ENCODE data around the gene AGO1.

The AGO1 gene

DNA sequence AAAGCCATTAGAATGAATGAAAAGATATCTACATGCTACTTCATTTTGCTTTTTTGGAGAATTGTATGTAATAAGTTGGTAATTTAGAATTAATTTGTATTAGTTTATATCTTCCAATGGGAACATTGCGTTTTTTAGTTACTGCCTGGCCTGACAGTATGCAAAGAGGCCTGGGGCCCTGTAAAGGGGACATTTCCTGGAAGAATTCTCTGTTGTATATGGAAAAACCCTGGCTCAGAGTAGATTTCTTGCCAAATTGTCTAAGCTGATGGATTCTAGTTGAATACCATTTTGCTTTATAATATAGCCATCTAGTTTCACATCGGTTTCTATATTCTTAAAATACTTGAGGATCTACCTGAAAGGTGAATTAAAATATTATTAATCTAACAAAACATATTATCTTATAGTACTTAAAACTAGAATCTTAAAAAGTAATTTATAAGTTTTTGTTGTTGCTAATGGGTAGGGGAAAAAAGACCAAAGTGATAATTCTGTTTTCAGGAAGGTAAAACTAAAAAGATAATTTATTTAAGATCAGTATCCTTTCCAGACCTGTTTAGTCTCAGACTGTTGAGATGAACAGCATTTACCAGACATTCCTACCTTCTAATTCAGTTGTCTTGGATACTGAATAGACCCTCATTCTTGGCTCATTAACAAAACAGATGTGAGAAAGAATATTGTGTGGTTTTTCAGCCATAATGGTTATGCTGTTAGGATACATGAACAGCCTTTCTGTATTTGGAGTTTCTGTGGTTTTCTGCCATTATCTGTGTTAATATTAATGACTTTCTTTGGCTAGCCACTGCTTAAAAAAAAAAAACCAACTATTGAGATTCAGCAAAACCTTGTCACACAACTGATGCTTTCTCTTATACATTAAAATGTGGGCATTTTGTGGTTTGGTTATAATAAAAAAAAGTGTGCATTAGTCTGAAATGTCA, 52.7 kb downstream of the AGO1 start:
- H3K79me1 ChIP-seq (replicated peaks; ENCODE audit: low read length, poor library complexity, severe bottlenecking), result peaks cover 8% of the 10 kb centered on the region
- peak; percentile 89 for DNase-seq
- H2BK12ac ChIP-seq (ENCODE audit: low read length in 2 of 2), result no peak overlapping the region
- no peaks in the 10 kb centered on the region for H3K9me3 ChIP-seq (ENCODE audit: control insufficient read depth, low read length)
- H4K8ac ChIP-seq (ENCODE audit: low read length), result no peak overlapping the region
- no peak overlapping the region for H2BK120ac ChIP-seq (ENCODE audit: low read depth, low read length)
- no peak overlapping the region for H4K91ac ChIP-seq (ENCODE audit: low read length)
- H2AFZ ChIP-seq (ENCODE audit: low read depth, low read length), result no peak overlapping the region
- no peak overlapping the region for H3K18ac ChIP-seq (ENCODE audit: low read depth in 1 of 2, low read length in 2 of 2)
- H3K23ac ChIP-seq (ENCODE audit: low read length in 2 of 2), result no peak overlapping the region
- no peak overlapping the region for H3K4ac ChIP-seq (ENCODE audit: low read depth in 1 of 2, low read length in 2 of 2)
- no peak overlapping the region for H3K14ac ChIP-seq (ENCODE audit: low read length in 2 of 2)
- no peak overlapping the region for H2BK5ac ChIP-seq (ENCODE audit: low read depth, low read length, poor library complexity, severe bottlenecking)
- no peaks in the 10 kb centered on the region for H3K27me3 ChIP-seq (ENCODE audit: control insufficient read depth in 1 of 2, insufficient read depth in 1 of 2, low read length in 2 of 2)
- H3K4me3 ChIP-seq (ENCODE audit: insufficient read depth in 1 of 2, low read depth in 1 of 2, low read length in 2 of 2), result no peak overlapping the region
- H2BK15ac ChIP-seq (ENCODE audit: low read depth, poor library complexity, severe bottlenecking), result no peak overlapping the region
- WGBS, result 9% methylated on average over 1 of the region's 2 CpGs
- no peaks in the 10 kb centered on the region for H3K36me3 ChIP-seq (ENCODE audit: control insufficient read depth in 1 of 2, insufficient read depth in 2 of 2, low read depth in 1 of 2, low read length in 2 of 2)
- no peak overlapping the region for H3K4me2 ChIP-seq (ENCODE audit: low read length, poor library complexity, severe bottlenecking)
- H3K9ac ChIP-seq (ENCODE audit: low read length), result no peak overlapping the region
- H2AK5ac ChIP-seq (ENCODE audit: low read length, severe bottlenecking), result no peak overlapping the region
- peaks cover 3% of the 10 kb centered on the region for H3K4me1 ChIP-seq (ENCODE audit: control insufficient read depth, insufficient read depth, low read depth, low read length)
- H3K27ac ChIP-seq (ENCODE audit: low read length, poor library complexity, severe bottlenecking), result no peak overlapping the region

DNA sequence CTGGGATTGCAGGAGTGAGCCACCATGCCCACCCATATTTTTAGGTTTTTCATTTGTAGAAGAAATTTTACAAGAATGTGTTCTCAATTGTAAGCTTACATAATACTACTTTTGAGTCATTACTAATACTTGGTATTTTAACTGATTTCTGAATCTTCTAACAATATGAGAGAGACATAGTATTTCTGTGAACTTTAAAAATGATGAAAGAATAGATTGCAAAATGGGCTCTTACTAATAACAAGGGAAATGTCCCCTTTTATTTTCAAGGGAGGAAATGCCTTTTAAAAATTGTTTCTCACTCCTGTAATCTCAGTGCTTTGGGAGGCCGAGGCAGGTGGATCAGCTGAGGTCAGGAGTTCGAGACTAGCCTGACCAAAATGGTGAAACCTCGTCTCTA, 53.8 kb downstream of the AGO1 start:
- 98% methylated on average over 3 of the region's 3 CpGs for WGBS
- H3K23ac ChIP-seq (ENCODE audit: low read length in 2 of 2), result no peak overlapping the region
- DNase-seq, result no peak

DNA sequence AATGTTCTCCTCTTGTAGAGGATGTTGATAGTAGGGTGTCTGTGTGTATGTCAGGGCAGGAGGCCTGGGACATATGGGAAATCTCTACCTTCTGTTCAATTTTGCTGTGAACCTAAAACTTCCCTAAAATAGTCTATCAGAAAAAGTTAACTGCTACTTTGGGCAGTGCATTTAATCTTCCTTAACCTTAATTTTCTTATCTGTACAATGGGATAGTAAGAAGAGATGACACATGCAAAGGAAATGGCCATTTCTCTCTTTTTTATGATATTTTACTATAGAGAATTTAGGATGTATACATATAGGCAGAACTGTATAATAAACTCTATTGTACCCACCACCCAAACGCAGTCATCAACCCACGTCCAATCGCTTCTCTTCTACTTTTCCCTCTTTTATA, 56.5 kb downstream of the AGO1 start:
- Histone ChIP-seq H2BK120ac (ENCODE audit: low read depth, low read length) (no peak overlapping the region), H4K8ac (ENCODE audit: low read length) (no peak overlapping the region), H3K4ac (ENCODE audit: low read depth in 1 of 2, low read length in 2 of 2) (no peak overlapping the region), H2BK5ac (ENCODE audit: low read depth, low read length, poor library complexity, severe bottlenecking) (no peak overlapping the region), H3K79me1 (replicated peaks; ENCODE audit: low read length, poor library complexity, severe bottlenecking) (peaks cover 8% of the 10 kb centered on the region), H4K91ac (ENCODE audit: low read length) (no peak overlapping the region), H3K4me3 (ENCODE audit: insufficient read depth in 1 of 2, low read depth in 1 of 2, low read length in 2 of 2) (no peak overlapping the region), H3K9ac (ENCODE audit: low read length) (no peak overlapping the region), H2AK5ac (ENCODE audit: low read length, severe bottlenecking) (no peak overlapping the region), H2BK12ac (ENCODE audit: low read length in 2 of 2) (no peak overlapping the region), H3K4me2 (ENCODE audit: low read length, poor library complexity, severe bottlenecking) (no peak overlapping the region), H2AFZ (ENCODE audit: low read depth, low read length) (no peak overlapping the region), H3K23ac (ENCODE audit: low read length in 2 of 2) (no peak overlapping the region), H3K27me3 (ENCODE audit: control insufficient read depth in 1 of 2, insufficient read depth in 1 of 2, low read length in 2 of 2) (no peaks in the 10 kb centered on the region), H2BK15ac (ENCODE audit: low read depth, poor library complexity, severe bottlenecking) (no peak overlapping the region), H3K36me3 (ENCODE audit: control insufficient read depth in 1 of 2, insufficient read depth in 2 of 2, low read depth in 1 of 2, low read length in 2 of 2) (no peaks in the 10 kb centered on the region), H3K18ac (ENCODE audit: low read depth in 1 of 2, low read length in 2 of 2) (no peak overlapping the region), H3K27ac (ENCODE audit: low read length, poor library complexity, severe bottlenecking) (no peak overlapping the region), H3K4me1 (ENCODE audit: control insufficient read depth, insufficient read depth, low read depth, low read length) (no peaks in the 10 kb centered on the region), H3K9me3 (ENCODE audit: control insufficient read depth, low read length) (no peaks in the 10 kb centered on the region), H3K14ac (ENCODE audit: low read length in 2 of 2) (no peak overlapping the region)
- no CpG with 5 or more reads among the region's 3 CpGs for WGBS
- no peak for DNase-seq

More for the DNA sequence above, 53.8 kb downstream of the AGO1 start:
- H3K79me1 ChIP-seq (replicated peaks; ENCODE audit: low read length, poor library complexity, severe bottlenecking), result peaks cover 8% of the 10 kb centered on the region
- no peak overlapping the region for H3K27ac ChIP-seq (ENCODE audit: low read length, poor library complexity, severe bottlenecking)
- no peak overlapping the region for H2AK5ac ChIP-seq (ENCODE audit: low read length, severe bottlenecking)
- H2BK5ac ChIP-seq (ENCODE audit: low read depth, low read length, poor library complexity, severe bottlenecking), result no peak overlapping the region
- H3K4me1 ChIP-seq (ENCODE audit: control insufficient read depth, insufficient read depth, low read depth, low read length), result peaks cover 3% of the 10 kb centered on the region
- H3K14ac ChIP-seq (ENCODE audit: low read length in 2 of 2), result no peak overlapping the region
- no peaks in the 10 kb centered on the region for H3K36me3 ChIP-seq (ENCODE audit: control insufficient read depth in 1 of 2, insufficient read depth in 2 of 2, low read depth in 1 of 2, low read length in 2 of 2)
- H2BK12ac ChIP-seq (ENCODE audit: low read length in 2 of 2), result no peak overlapping the region
- no peak overlapping the region for H3K4ac ChIP-seq (ENCODE audit: low read depth in 1 of 2, low read length in 2 of 2)
- no peak overlapping the region for H2BK120ac ChIP-seq (ENCODE audit: low read depth, low read length)
- no peak overlapping the region for H2AFZ ChIP-seq (ENCODE audit: low read depth, low read length)
- no peak overlapping the region for H4K91ac ChIP-seq (ENCODE audit: low read length)
- H3K4me3 ChIP-seq (ENCODE audit: insufficient read depth in 1 of 2, low read depth in 1 of 2, low read length in 2 of 2), result no peak overlapping the region
- H3K9ac ChIP-seq (ENCODE audit: low read length), result no peak overlapping the region
- H3K27me3 ChIP-seq (ENCODE audit: control insufficient read depth in 1 of 2, insufficient read depth in 1 of 2, low read length in 2 of 2), result no peaks in the 10 kb centered on the region
- no peak overlapping the region for H4K8ac ChIP-seq (ENCODE audit: low read length)
- no peaks in the 10 kb centered on the region for H3K9me3 ChIP-seq (ENCODE audit: control insufficient read depth, low read length)
- H2BK15ac ChIP-seq (ENCODE audit: low read depth, poor library complexity, severe bottlenecking), result no peak overlapping the region
- no peak overlapping the region for H3K18ac ChIP-seq (ENCODE audit: low read depth in 1 of 2, low read length in 2 of 2)
- H3K4me2 ChIP-seq (ENCODE audit: low read length, poor library complexity, severe bottlenecking), result no peak overlapping the region

DNA sequence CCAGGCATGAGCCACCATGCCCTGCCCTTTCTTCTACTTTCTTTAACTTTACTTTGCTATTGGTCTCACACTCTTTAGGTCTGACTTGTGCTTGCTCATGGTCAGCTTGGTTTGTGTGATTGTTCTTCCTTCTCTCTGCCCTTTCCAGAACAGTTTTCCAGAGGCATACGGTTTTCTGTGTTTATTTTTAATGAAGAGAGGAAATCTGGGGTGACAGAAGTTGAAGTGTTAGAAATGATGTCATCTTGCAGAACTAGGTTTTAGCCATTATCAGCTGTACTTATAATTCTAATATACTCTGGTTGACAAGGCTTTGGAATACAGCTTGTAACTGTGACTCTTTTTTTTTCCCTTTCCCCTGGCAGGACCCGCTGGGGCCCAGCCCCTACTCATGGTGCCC, 62.3 kb downstream of the AGO1 start:
- no peak overlapping the region for H3K18ac ChIP-seq (ENCODE audit: low read depth in 1 of 2, low read length in 2 of 2)
- H2BK120ac ChIP-seq (ENCODE audit: low read depth, low read length), result no peak overlapping the region
- DNase-seq, result peak; percentile 34
- no peak overlapping the region for H4K8ac ChIP-seq (ENCODE audit: low read length)
- peaks cover 0 to 15% of the 10 kb centered on the region in 2 experiments for H3K36me3 ChIP-seq (ENCODE audit: control insufficient read depth in 1 of 2, insufficient read depth in 2 of 2, low read depth in 1 of 2, low read length in 2 of 2)
- no peak overlapping the region for H2BK5ac ChIP-seq (ENCODE audit: low read depth, low read length, poor library complexity, severe bottlenecking)
- H3K4me2 ChIP-seq (ENCODE audit: low read length, poor library complexity, severe bottlenecking), result no peak overlapping the region
- no peak overlapping the region for H2BK15ac ChIP-seq (ENCODE audit: low read depth, poor library complexity, severe bottlenecking)
- no peak overlapping the region for H2BK12ac ChIP-seq (ENCODE audit: low read length in 2 of 2)
- no peak overlapping the region for H4K91ac ChIP-seq (ENCODE audit: low read length)
- H3K27ac ChIP-seq (ENCODE audit: low read length, poor library complexity, severe bottlenecking), result no peak overlapping the region
- H3K27me3 ChIP-seq (ENCODE audit: control insufficient read depth in 1 of 2, insufficient read depth in 1 of 2, low read length in 2 of 2), result no peaks in the 10 kb centered on the region
- H3K23ac ChIP-seq (ENCODE audit: low read length in 2 of 2), result no peak overlapping the region
- no peaks in the 10 kb centered on the region for H3K4me1 ChIP-seq (ENCODE audit: control insufficient read depth, insufficient read depth, low read depth, low read length)
- peaks cover 16% of the 10 kb centered on the region for H3K79me1 ChIP-seq (replicated peaks; ENCODE audit: low read length, poor library complexity, severe bottlenecking)
- no peak overlapping the region for H3K4me3 ChIP-seq (ENCODE audit: insufficient read depth in 1 of 2, low read depth in 1 of 2, low read length in 2 of 2)
- 100% methylated on average over 1 of the region's 2 CpGs for WGBS
- H2AFZ ChIP-seq (ENCODE audit: low read depth, low read length), result no peak overlapping the region
- no peaks in the 10 kb centered on the region for H3K9me3 ChIP-seq (ENCODE audit: control insufficient read depth, low read length)
- no peak overlapping the region for H3K14ac ChIP-seq (ENCODE audit: low read length in 2 of 2)
- no peak overlapping the region for H3K9ac ChIP-seq (ENCODE audit: low read length)
- H3K4ac ChIP-seq (ENCODE audit: low read depth in 1 of 2, low read length in 2 of 2), result no peak overlapping the region
- H2AK5ac ChIP-seq (ENCODE audit: low read length, severe bottlenecking), result no peak overlapping the region

All from mesenchymal stem cell (in vitro differentiated cells and primary cell).